Astrocyte (in vitro differentiated cells and primary cell): ENCODE measurements around the gene KIFC1. TPM values are rescaled to one million over a fixed set of nuclear protein-coding genes. Genes with fewer than 3 reads are reported as not detected.

Experiments used
- DNase-seq: peaks from one replicate; pipeline ENCODE4 v3.0.0-alpha.2; 2010; ENCODE audit warnings: low read depth
- FAIRE-seq: peaks from 2 replicates; lab custom pipeline; 2011; peaks lifted over from hg19 to GRCh38; lab: Jason Lieb, UNC
- H2AFZ ChIP-seq: 2 replicates; pipeline ENCODE4 v1.6.0; 2012; ENCODE audit warnings: low read depth, low read length, inconsistent platforms
- H3K27ac ChIP-seq: 2 replicates; pipeline ENCODE4 v1.5.1; 2011; ENCODE audit warnings: low read depth, low read length, inconsistent platforms
- H3K27me3 ChIP-seq: 2 replicates; pipeline ENCODE4 v1.6.0; 2011; ENCODE audit warnings: low read length, inconsistent platforms; ENCODE audit not compliant: insufficient read depth
- H3K36me3 ChIP-seq: 2 replicates; pipeline ENCODE4 v1.5.1; 2011; ENCODE audit warnings: low read length, inconsistent platforms; ENCODE audit not compliant: insufficient read depth
- H3K4me1 ChIP-seq: 2 replicates; pipeline ENCODE4 v1.5.1; 2011; ENCODE audit warnings: low read length, inconsistent platforms; ENCODE audit not compliant: insufficient read depth
- H3K4me2 ChIP-seq: 2 replicates; pipeline ENCODE4 v1.6.0; 2012; ENCODE audit warnings: low read length, inconsistent platforms
- H3K4me3 ChIP-seq: 2 replicates; pipeline ENCODE4 v1.5.1; 2011; ENCODE audit warnings: low read depth, mild to moderate bottlenecking, low read length, inconsistent platforms; ENCODE audit not compliant: insufficient read depth
- H3K79me2 ChIP-seq: 2 replicates; pipeline ENCODE4 v1.6.0; 2012; ENCODE audit warnings: mild to moderate bottlenecking, low read length, inconsistent platforms; ENCODE audit not compliant: insufficient read depth
- H3K9ac ChIP-seq: 2 replicates; pipeline ENCODE4 v1.6.0; 2012; ENCODE audit warnings: mild to moderate bottlenecking, low read length, inconsistent platforms
- H3K9me3 ChIP-seq: 2 replicates; pipeline ENCODE4 v1.5.1; 2012; ENCODE audit warnings: low read depth, mild to moderate bottlenecking, low read length, inconsistent platforms; ENCODE audit not compliant: insufficient read depth
- H4K20me1 ChIP-seq: 2 replicates; pipeline ENCODE4 v1.6.0; 2012; ENCODE audit warnings: low read length, inconsistent platforms; ENCODE audit not compliant: insufficient read depth
- H3K27ac Mint-ChIP-seq: one replicate; pipeline ENCODE4 v1.8.0; 2021; ENCODE audit warnings: mild to moderate bottlenecking, mixed read lengths; ENCODE audit not compliant: unreplicated experiment
- H3K27me3 Mint-ChIP-seq: one replicate; pipeline ENCODE4 v1.8.0; 2021; ENCODE audit warnings: low read depth, mixed read lengths; ENCODE audit not compliant: unreplicated experiment
- H3K36me3 Mint-ChIP-seq: one replicate; pipeline ENCODE4 v1.8.0; 2021; ENCODE audit warnings: low read depth, mixed read lengths; ENCODE audit not compliant: unreplicated experiment
- H3K4me1 Mint-ChIP-seq: one replicate; pipeline ENCODE4 v1.8.0; 2021; ENCODE audit warnings: low read depth, mixed read lengths; ENCODE audit not compliant: unreplicated experiment
- H3K4me3 Mint-ChIP-seq: one replicate; pipeline ENCODE4 v1.8.0; 2021; ENCODE audit warnings: mild to moderate bottlenecking, moderate library complexity, mixed read lengths; ENCODE audit not compliant: unreplicated experiment
- H3K9me3 Mint-ChIP-seq: one replicate; pipeline ENCODE4 v1.8.0; 2021; ENCODE audit warnings: mild to moderate bottlenecking, mixed read lengths; ENCODE audit not compliant: unreplicated experiment
- CTCF ChIP-seq: IDR thresholded peaks from 2 replicates; pipeline ENCODE4 v1.5.1; 2011; ENCODE audit warnings: low read depth, mild to moderate bottlenecking, inconsistent platforms, low read length, moderate library complexity; ENCODE audit not compliant: insufficient read depth
- EZH2 ChIP-seq: IDR thresholded peaks from 2 replicates; pipeline ENCODE4 v1.6.1; 2012; ENCODE audit warnings: mild to moderate bottlenecking, low read length, inconsistent platforms; ENCODE audit not compliant: insufficient read depth
- total RNA-seq: library from RNA; stranded (reverse); gene quantifications from 2 replicates; pipeline ENCODE4 v1.2.1, GENCODE V29; 2021

KIFC1 gene
- total RNA-seq, 1 donor from 2014 or later, result 4.2 TPM

GRCh38 chr6:33405386-33405940 lies 13.8 kb downstream of the KIFC1 start:
- Histone ChIP-seq H3K4me3 (no peak overlapping the region), H3K27me3 (no peaks in the 10 kb centered on the region), H2AFZ (no peak overlapping the region), H3K79me2 (peaks cover 9% of the 10 kb centered on the region), H3K27ac (no peak overlapping the region), H3K9ac (no peak overlapping the region), H4K20me1 (peaks cover 7% of the 10 kb centered on the region), H3K36me3 (peaks cover 17% of the 10 kb centered on the region), H3K4me2 (no peak overlapping the region), H3K9me3 (no peaks in the 10 kb centered on the region), H3K4me1 (no peaks in the 10 kb centered on the region)
- Mint-ChIP-seq H3K9me3 (no peaks in the 10 kb centered on the region), H3K4me1 (no peaks in the 10 kb centered on the region), H3K27me3 (no peaks in the 10 kb centered on the region), H3K4me3 (peak overlapping the region; percentile 20), H3K36me3 (peaks cover 7% of the 10 kb centered on the region), H3K27ac (no peak overlapping the region)
- FAIRE-seq (no peak), DNase-seq (no peak)
- TF ChIP-seq CTCF (no peak), EZH2 (no peak)

GRCh38 chr6:33406126-33406525 lies 14.5 kb downstream of the KIFC1 start:
- H2AFZ ChIP-seq, result no peak overlapping the region
- DNase-seq (no peak), FAIRE-seq (no peak)
- H3K4me1 ChIP-seq, result no peaks in the 10 kb centered on the region
- H3K27ac Mint-ChIP-seq, result no peak overlapping the region
- no peaks in the 10 kb centered on the region for H3K4me1 Mint-ChIP-seq
- H3K27me3 Mint-ChIP-seq, result no peaks in the 10 kb centered on the region
- no peaks in the 10 kb centered on the region for H3K27me3 ChIP-seq
- H3K4me3 ChIP-seq, result no peak overlapping the region
- no peaks in the 10 kb centered on the region for H3K9me3 ChIP-seq
- H3K9ac ChIP-seq, result no peak overlapping the region
- peaks cover 7% of the 10 kb centered on the region for H4K20me1 ChIP-seq
- H3K36me3 ChIP-seq, result peaks cover 17% of the 10 kb centered on the region
- H3K79me2 ChIP-seq, result peaks cover 10% of the 10 kb centered on the region
- no peaks in the 10 kb centered on the region for H3K9me3 Mint-ChIP-seq
- peaks cover 7% of the 10 kb centered on the region for H3K36me3 Mint-ChIP-seq
- no peak overlapping the region for H3K4me2 ChIP-seq
- no peak overlapping the region for H3K4me3 Mint-ChIP-seq
- H3K27ac ChIP-seq, result no peak overlapping the region
- TF ChIP-seq EZH2 (no peak), CTCF (no peak)

GRCh38 chr6:33407132-33407718 lies 15.6 kb downstream of the KIFC1 start:
- H3K4me2 ChIP-seq, result no peak overlapping the region
- H3K4me1 Mint-ChIP-seq, result peaks cover 2% of the 10 kb centered on the region
- peaks cover 9% of the 10 kb centered on the region for H4K20me1 ChIP-seq
- no peaks in the 10 kb centered on the region for H3K27me3 Mint-ChIP-seq
- no peak overlapping the region for H3K9ac ChIP-seq
- H3K4me1 ChIP-seq, result no peaks in the 10 kb centered on the region
- no peak overlapping the region for H3K4me3 Mint-ChIP-seq
- peaks cover 7% of the 10 kb centered on the region for H3K36me3 Mint-ChIP-seq
- H3K4me3 ChIP-seq, result no peak overlapping the region
- H3K27ac ChIP-seq, result no peak overlapping the region
- FAIRE-seq, result no peak
- TF ChIP-seq CTCF (peak; percentile 17), EZH2 (no peak)
- H3K27ac Mint-ChIP-seq, result no peak overlapping the region
- H3K36me3 ChIP-seq, result peaks cover 17% of the 10 kb centered on the region
- no peaks in the 10 kb centered on the region for H3K27me3 ChIP-seq
- no peak overlapping the region for H2AFZ ChIP-seq
- H3K9me3 Mint-ChIP-seq, result no peaks in the 10 kb centered on the region
- no peaks in the 10 kb centered on the region for H3K9me3 ChIP-seq
- DNase-seq, result peak; percentile 26
- peaks cover 17% of the 10 kb centered on the region for H3K79me2 ChIP-seq
